Uterus (tissue), 2 donors: ENCODE results near the gene C1QTNF1.

Experiments used
- CTCF ChIP-seq, 4 experiments: fragments of 200-600 bp in 2 of 4; fragments of 450-650 bp in 2 of 4; sonication (generic) in 2 of 4; IDR thresholded peaks; one replicate each; pipeline ENCODE4 v1.5.1; 2016 to 2019; ENCODE audit warnings: antibody characterized with exemption in 4 of 4, mild to moderate bottlenecking in 2 of 4, moderate library complexity in 1 of 4
- POLR2A ChIP-seq, 2 donors: fragments of 450-650 bp; IDR thresholded peaks; one replicate each; pipeline ENCODE4 v1.6.1; 2016; ENCODE audit warnings: antibody characterized with exemption in 2 of 2, mild to moderate bottlenecking in 1 of 2, moderate library complexity in 1 of 2

- TF ChIP-seq CTCF (IDR thresholded peaks at IDR 0.05) (peak; percentile 49 to 73 (median 64)), POLR2A (IDR thresholded peaks at IDR 0.05) (no peak)
These were observed 30.6 kb upstream of the C1QTNF1 start for GRCh38 chr17:78993241-78993956.
